CD14-positive monocyte (primary cell): ENCODE data around the gene GAREM1. TPM values are rescaled to one million over a fixed set of nuclear protein-coding genes. Genes with fewer than 3 reads are reported as not detected.

ENCODE experiments used
- DNase-seq, 3 donors: peaks; one replicate each; pipeline ENCODE4 v3.0.0-alpha.2; 2011 to 2022
- H2AFZ ChIP-seq: 2 replicates; pipeline ENCODE4 v1.6.0; 2012; ENCODE audit warnings: mild to moderate bottlenecking, low read depth, low read length, inconsistent platforms; ENCODE audit not compliant: insufficient read depth, poor library complexity, severe bottlenecking
- H3K27ac ChIP-seq, 2 donors: 1 replicate in 1 of 2; 2 replicates in 1 of 2; pipeline ENCODE4 v1.5.1; 2012 to 2013; ENCODE audit warnings: low read length in 2 of 2, control low read depth in 1 of 2, inconsistent platforms in 1 of 2, low read depth in 1 of 2, mild to moderate bottlenecking in 1 of 2
- H3K27me3 ChIP-seq, 2 donors: one replicate each; pipeline versions ENCODE4 v1.6.0 to v1.6.1; 2011 to 2013; ENCODE audit warnings: low read length in 2 of 2; ENCODE audit not compliant: control insufficient read depth in 2 of 2, insufficient read depth in 2 of 2
- H3K36me3 ChIP-seq, 2 donors: replicated peaks in 1 of 2; 1 replicate in 1 of 2; 2 replicates in 1 of 2; pipeline versions ENCODE4 v1.5.1 to v1.6.1; 2012 to 2013; ENCODE audit warnings: low read length in 2 of 2, control low read depth in 1 of 2, inconsistent platforms in 1 of 2, mild to moderate bottlenecking in 1 of 2; ENCODE audit not compliant: insufficient read depth in 2 of 2, control insufficient read depth in 1 of 2
- H3K4me1 ChIP-seq, 2 donors: 1 replicate in 1 of 2; 2 replicates in 1 of 2; pipeline versions ENCODE4 v1.5.1 to v1.6.1; 2012 to 2013; ENCODE audit warnings: low read length in 2 of 2, control low read depth in 1 of 2, inconsistent platforms in 1 of 2, mild to moderate bottlenecking in 1 of 2, moderate library complexity in 1 of 2; ENCODE audit not compliant: insufficient read depth in 2 of 2, control insufficient read depth in 1 of 2
- H3K4me2 ChIP-seq: replicated peaks from 2 replicates; pipeline ENCODE3; 2012; ENCODE audit warnings: low read length, moderate library complexity, mild to moderate bottlenecking; ENCODE audit not compliant: poor library complexity, severe bottlenecking; ENCODE audit errors: extremely low read depth
- H3K4me3 ChIP-seq, 3 experiments: fragments of 200-600 bp in 1 of 3; sonication (generic) in 1 of 3; replicated peaks in 1 of 3; 1 replicate in 2 of 3; 2 replicates in 1 of 3; pipeline ENCODE4 v1.5.1; 2011 to 2013; ENCODE audit warnings: low read length in 3 of 3, mild to moderate bottlenecking in 3 of 3, control low read depth in 2 of 3, low read depth in 2 of 3, inconsistent platforms in 1 of 3, moderate library complexity in 1 of 3
- H3K79me2 ChIP-seq: 2 replicates; pipeline ENCODE4 v1.6.0; 2012; ENCODE audit warnings: mild to moderate bottlenecking, control low read depth, inconsistent platforms, low read length, moderate library complexity; ENCODE audit not compliant: insufficient read depth
- H3K9ac ChIP-seq: 2 replicates; pipeline ENCODE4 v1.6.0; 2017; ENCODE audit warnings: low read length, mild to moderate bottlenecking; ENCODE audit not compliant: insufficient read depth, poor library complexity, severe bottlenecking
- H3K9me3 ChIP-seq, 2 donors: replicated peaks in 1 of 2; 1 replicate in 1 of 2; 2 replicates in 1 of 2; pipeline versions ENCODE4 v1.5.1 to v1.6.1; 2012 to 2013; ENCODE audit warnings: low read length in 2 of 2, control low read depth in 1 of 2; ENCODE audit not compliant: control insufficient read depth in 1 of 2, insufficient read depth in 1 of 2
- H4K20me1 ChIP-seq: 2 replicates; pipeline ENCODE4 v1.6.0; 2012; ENCODE audit warnings: mild to moderate bottlenecking, low read length, control low read depth, moderate library complexity; ENCODE audit not compliant: insufficient read depth
- H3K27ac Mint-ChIP-seq, 7 donors: one replicate each; pipeline ENCODE4 v1.8.0; 2020; ENCODE audit warnings: mild to moderate bottlenecking in 7 of 7, mixed read lengths in 7 of 7, moderate library complexity in 6 of 7, inconsistent platforms in 2 of 7
- H3K27me3 Mint-ChIP-seq, 3 donors: one replicate each; pipeline ENCODE4 v1.8.0; 2021 to 2022; ENCODE audit warnings: low read depth in 3 of 3, mild to moderate bottlenecking in 3 of 3, mixed read lengths in 3 of 3, moderate library complexity in 3 of 3, inconsistent platforms in 1 of 3
- H3K36me3 Mint-ChIP-seq, 2 donors: one replicate each; pipeline ENCODE4 v1.8.0; 2020; ENCODE audit warnings: mixed read lengths in 2 of 2, inconsistent platforms in 1 of 2, mild to moderate bottlenecking in 1 of 2
- H3K4me1 Mint-ChIP-seq: one replicate; pipeline ENCODE4 v1.8.0; 2020; ENCODE audit warnings: mild to moderate bottlenecking, mixed read lengths
- H3K4me3 Mint-ChIP-seq, 2 donors: one replicate each; pipeline ENCODE4 v1.8.0; 2020; ENCODE audit warnings: mild to moderate bottlenecking in 2 of 2, mixed read lengths in 2 of 2, moderate library complexity in 1 of 2
- H3K9me3 Mint-ChIP-seq, 7 donors: one replicate each; pipeline ENCODE4 v1.8.0; 2020 to 2022; ENCODE audit warnings: mixed read lengths in 7 of 7, mild to moderate bottlenecking in 6 of 7, moderate library complexity in 6 of 7, inconsistent platforms in 2 of 7
- WGBS: methylation state at CpG from one replicate; pipeline ENCODE4 v1.1.5; 2013; ENCODE audit warnings: missing lambda C conversion rate; ENCODE audit not compliant: insufficient coverage; 5-methylcytosine and 5-hydroxymethylcytosine counted together
- intact Hi-C, 2 donors: fragments of 100-400 bp; cut with micrococcal nuclease; formaldehyde crosslinking; loops; one replicate each; pipeline versions ENCODE4 v1.15.0 to v1.15.1; 2023
- polyA plus RNA-seq, 3 donors: library from polyadenylated mRNA; depleted of rRNA in 1 of 3; unstranded in 2 of 3; stranded (reverse) in 1 of 3; fragments of 300-500 nt in 2 of 3; fragments of >200 nt in 1 of 3; fragmentation: Illumina TruSeq in 2 of 3; gene quantifications; 1 replicate in 2 of 3; 2 replicates in 1 of 3; pipeline ENCODE4 v1.2.3, GENCODE V29; 2012 to 2021
- TF ChIP-seq, protein P1 (sequence below): fragments of 200-600 bp; IDR thresholded peaks from one replicate; pipeline ENCODE4 v1.8.0; 2022; ENCODE audit warnings: antibody characterized with exemption, mild to moderate bottlenecking

GAREM1 gene
- polyA plus RNA-seq, 3 donors = 0.24 TPM; not detected in 2

DNA sequence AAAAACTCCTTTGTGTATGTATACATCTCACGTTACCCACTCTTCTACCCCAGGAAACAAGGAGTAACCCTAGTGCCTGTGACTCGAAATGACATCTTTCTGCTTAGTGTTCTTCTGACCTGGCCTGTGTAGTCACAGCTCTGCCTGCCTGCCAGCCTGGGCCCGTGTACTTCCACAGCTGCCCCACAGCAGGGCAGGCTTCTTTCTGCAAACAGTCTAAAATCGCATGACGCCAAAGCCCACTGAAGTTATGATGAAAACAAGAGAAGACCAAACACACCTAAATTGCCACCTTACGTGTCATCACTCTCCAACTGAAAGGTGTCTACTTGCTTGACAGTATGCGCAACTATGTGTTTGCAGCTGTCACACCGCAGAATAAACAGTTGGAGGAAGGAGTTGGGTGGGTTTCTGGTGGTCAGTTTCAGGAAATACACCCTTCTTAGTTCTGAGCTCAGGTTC, 1.5 kb downstream of the GAREM1 start:
- TF ChIP-seq, protein P1, sequence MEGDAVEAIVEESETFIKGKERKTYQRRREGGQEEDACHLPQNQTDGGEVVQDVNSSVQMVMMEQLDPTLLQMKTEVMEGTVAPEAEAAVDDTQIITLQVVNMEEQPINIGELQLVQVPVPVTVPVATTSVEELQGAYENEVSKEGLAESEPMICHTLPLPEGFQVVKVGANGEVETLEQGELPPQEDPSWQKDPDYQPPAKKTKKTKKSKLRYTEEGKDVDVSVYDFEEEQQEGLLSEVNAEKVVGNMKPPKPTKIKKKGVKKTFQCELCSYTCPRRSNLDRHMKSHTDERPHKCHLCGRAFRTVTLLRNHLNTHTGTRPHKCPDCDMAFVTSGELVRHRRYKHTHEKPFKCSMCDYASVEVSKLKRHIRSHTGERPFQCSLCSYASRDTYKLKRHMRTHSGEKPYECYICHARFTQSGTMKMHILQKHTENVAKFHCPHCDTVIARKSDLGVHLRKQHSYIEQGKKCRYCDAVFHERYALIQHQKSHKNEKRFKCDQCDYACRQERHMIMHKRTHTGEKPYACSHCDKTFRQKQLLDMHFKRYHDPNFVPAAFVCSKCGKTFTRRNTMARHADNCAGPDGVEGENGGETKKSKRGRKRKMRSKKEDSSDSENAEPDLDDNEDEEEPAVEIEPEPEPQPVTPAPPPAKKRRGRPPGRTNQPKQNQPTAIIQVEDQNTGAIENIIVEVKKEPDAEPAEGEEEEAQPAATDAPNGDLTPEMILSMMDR = no peak
- intact Hi-C loops = no loop called here
- Mint-ChIP-seq H3K4me3 (peak overlapping the region; percentile 74 to 85), H3K27me3 (peaks cover 52 to 72% (median 53%) of the 10 kb centered on the region in 3 donors), H3K36me3 (peaks cover 0 to 10% of the 10 kb centered on the region in 2 donors), H3K4me1 (peaks cover 29% of the 10 kb centered on the region), H3K27ac (no peak overlapping the region), H3K9me3 (peaks cover 0 to 16% (median 7%) of the 10 kb centered on the region in 7 donors)
- no peaks in the 10 kb centered on the region for H4K20me1 ChIP-seq
- peaks cover 22 to 25% of the 10 kb centered on the region in 2 donors for H3K4me1 ChIP-seq
- H3K9me3 ChIP-seq = peaks cover 4 to 19% of the 10 kb centered on the region in 2 donors
- H3K4me3 ChIP-seq = peak overlapping the region in 1 of 3 experiments; percentile 70
- H3K9ac ChIP-seq = no peak overlapping the region
- peak in 1 of 3 donors; percentile 3 for DNase-seq
- WGBS = 6% methylated on average over 2 of the region's 8 CpGs
- H3K4me2 ChIP-seq = peak overlapping the region; percentile 78
- H3K27me3 ChIP-seq = peaks cover 61 to 69% of the 10 kb centered on the region in 2 donors
- H3K36me3 ChIP-seq = no peaks in the 10 kb centered on the region
- H3K79me2 ChIP-seq = no peaks in the 10 kb centered on the region
- H3K27ac ChIP-seq = no peak overlapping the region
- no peak overlapping the region for H2AFZ ChIP-seq

DNA sequence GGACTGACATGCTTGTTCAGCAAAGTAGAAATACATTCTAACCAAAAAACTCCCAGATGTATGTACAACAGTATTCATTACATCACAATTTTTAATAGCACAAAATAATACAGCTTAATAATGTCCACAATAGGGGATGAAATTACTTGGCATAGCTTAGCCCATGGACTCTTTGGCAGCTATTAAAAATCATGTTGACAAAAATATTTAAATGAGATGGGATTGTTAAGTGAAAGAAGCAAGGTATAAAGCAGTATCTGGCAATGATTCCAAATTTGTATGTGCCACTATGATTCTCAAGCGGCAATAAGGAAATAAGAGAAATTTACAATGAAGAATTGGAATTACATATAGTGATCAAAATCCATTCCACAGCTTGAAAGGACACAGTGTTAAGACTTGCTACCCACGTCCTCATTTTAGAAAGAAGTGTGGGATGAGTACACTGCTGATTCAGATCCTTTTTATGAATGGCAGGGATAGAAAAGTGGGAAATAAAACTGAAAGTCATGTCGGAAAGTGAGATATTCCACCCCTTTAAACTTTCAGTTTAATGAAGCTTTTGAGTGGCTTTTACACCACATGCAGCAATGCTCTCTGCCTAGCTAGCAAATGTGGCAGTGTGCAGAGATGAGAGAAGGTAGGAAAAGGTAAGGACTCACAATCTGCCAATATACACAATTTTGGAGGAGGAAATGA, 2.4 kb downstream of the GAREM1 start:
- H3K4me3 Mint-ChIP-seq = peak overlapping the region in 1 of 2 donors; percentile 83
- Histone ChIP-seq H2AFZ (no peak overlapping the region), H3K4me1 (peaks cover 22 to 25% of the 10 kb centered on the region in 2 donors), H3K9me3 (peaks cover 4 to 19% of the 10 kb centered on the region in 2 donors), H3K4me3 (peak overlapping the region in 1 of 3 experiments; percentile 48), H3K9ac (no peak overlapping the region), H3K79me2 (no peaks in the 10 kb centered on the region), H3K36me3 (no peaks in the 10 kb centered on the region), H3K4me2 (peak overlapping the region; percentile 48), H4K20me1 (no peaks in the 10 kb centered on the region), H3K27ac (no peak overlapping the region), H3K27me3 (peaks cover 54 to 61% of the 10 kb centered on the region in 2 donors)
- peaks cover 0 to 10% of the 10 kb centered on the region in 2 donors for H3K36me3 Mint-ChIP-seq
- H3K9me3 Mint-ChIP-seq = peaks cover 0 to 16% (median 7%) of the 10 kb centered on the region in 7 donors
- H3K27ac Mint-ChIP-seq = no peak overlapping the region
- TF ChIP-seq, protein P1 = no peak
- intact Hi-C loops = no loop called here
- H3K4me1 Mint-ChIP-seq = peaks cover 29% of the 10 kb centered on the region
- no CpG with 5 or more reads among the region's 3 CpGs for WGBS
- H3K27me3 Mint-ChIP-seq = peaks cover 45 to 66% (median 54%) of the 10 kb centered on the region in 3 donors
- DNase-seq = no peak
